ENCODE measurements around the gene TTC28.

DNA sequence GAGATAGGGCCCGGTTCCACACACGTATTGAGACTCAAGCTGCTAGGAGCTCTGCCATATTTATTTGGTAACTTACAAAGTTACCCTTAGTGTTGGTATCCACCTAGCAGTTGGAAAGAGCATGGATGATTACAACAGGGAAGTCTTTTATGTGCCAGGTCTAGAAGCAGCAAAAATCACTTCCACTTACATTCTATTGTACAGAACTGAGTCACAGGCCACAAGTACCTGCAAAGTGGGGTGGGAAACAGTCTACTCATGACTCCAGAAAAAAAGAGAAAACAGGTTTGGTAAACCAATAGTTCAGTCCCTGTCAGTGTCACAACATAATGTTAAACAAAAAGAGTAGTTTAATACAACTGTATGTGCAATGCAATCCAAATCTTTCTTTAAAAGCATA, 480.9 kb downstream of the TTC28 start:
- TF ChIP-seq, protein P1, sequence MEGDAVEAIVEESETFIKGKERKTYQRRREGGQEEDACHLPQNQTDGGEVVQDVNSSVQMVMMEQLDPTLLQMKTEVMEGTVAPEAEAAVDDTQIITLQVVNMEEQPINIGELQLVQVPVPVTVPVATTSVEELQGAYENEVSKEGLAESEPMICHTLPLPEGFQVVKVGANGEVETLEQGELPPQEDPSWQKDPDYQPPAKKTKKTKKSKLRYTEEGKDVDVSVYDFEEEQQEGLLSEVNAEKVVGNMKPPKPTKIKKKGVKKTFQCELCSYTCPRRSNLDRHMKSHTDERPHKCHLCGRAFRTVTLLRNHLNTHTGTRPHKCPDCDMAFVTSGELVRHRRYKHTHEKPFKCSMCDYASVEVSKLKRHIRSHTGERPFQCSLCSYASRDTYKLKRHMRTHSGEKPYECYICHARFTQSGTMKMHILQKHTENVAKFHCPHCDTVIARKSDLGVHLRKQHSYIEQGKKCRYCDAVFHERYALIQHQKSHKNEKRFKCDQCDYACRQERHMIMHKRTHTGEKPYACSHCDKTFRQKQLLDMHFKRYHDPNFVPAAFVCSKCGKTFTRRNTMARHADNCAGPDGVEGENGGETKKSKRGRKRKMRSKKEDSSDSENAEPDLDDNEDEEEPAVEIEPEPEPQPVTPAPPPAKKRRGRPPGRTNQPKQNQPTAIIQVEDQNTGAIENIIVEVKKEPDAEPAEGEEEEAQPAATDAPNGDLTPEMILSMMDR (conservative IDR thresholded peaks at IDR 0.05 in 1 of 2, IDR thresholded peaks at IDR 0.05 in 1 of 2; ENCODE audit: low read depth in 1 of 2, low read length in 2 of 2), result no peak
- TF ChIP-seq EZH2 (IDR thresholded peaks at IDR 0.05; ENCODE audit: low read length, missing control alignments), result no peak
